Mucosa of gallbladder (tissue), 1 donor: ENCODE results near the gene MTCL1. TPM values are rescaled to one million over a fixed set of nuclear protein-coding genes. Genes with fewer than 3 reads are reported as not detected.

Experiments used
- DNase-seq: peaks from one replicate; pipeline ENCODE4 v3.0.0-alpha.2; 2020; ENCODE audit warnings: low spot score
- total RNA-seq: library from RNA; stranded (reverse); gene quantifications from one replicate; pipeline ENCODE4 v1.2.1, GENCODE V29; 2021
- donor health status: DM: no; HTN: no; CAD: no.

MTCL1 gene
- total RNA-seq, 1 donor from 2014 or later = 182 TPM

DNA sequence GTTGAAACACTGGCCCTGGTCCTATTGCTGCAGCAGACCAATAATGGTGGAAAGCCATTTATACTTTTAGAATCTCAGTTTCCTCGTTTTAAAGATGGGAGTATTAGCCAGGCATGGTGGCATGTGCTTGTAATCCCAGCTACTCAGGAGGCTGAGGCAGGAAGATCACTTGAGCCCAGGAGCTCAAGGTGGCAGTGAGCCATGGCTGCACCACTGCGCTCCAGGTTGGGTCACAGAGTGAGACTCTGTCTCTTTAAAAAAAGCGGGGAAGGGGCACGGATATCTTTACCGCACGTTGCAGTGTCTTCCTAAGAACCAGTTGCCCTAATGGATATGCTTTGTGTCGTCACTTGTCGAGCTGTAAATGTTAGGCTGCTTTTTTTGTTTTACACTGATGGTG, 8.3 kb downstream of the MTCL1 start:
- DNase-seq = no peak

DNA sequence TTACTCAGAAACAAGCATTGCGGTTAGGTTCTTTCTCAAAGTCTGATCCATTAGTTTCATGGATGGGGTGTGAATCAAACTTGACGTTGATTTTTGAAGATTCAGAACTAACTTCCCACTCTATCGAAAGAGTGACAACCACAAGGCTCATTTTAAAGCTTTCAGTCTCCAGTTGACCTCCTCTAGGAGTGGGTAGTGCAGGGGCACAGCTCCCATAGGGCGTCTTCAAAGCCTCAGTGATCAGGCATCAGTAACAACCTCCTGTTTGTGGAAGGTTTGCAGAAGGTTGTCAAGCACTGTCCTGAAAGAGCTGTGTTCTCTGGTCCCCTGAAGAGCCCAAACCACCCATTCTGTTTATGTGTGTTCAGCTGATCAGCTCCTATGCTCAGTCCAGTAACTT, 10.2 kb downstream of the MTCL1 start:
- no peak for DNase-seq

DNA sequence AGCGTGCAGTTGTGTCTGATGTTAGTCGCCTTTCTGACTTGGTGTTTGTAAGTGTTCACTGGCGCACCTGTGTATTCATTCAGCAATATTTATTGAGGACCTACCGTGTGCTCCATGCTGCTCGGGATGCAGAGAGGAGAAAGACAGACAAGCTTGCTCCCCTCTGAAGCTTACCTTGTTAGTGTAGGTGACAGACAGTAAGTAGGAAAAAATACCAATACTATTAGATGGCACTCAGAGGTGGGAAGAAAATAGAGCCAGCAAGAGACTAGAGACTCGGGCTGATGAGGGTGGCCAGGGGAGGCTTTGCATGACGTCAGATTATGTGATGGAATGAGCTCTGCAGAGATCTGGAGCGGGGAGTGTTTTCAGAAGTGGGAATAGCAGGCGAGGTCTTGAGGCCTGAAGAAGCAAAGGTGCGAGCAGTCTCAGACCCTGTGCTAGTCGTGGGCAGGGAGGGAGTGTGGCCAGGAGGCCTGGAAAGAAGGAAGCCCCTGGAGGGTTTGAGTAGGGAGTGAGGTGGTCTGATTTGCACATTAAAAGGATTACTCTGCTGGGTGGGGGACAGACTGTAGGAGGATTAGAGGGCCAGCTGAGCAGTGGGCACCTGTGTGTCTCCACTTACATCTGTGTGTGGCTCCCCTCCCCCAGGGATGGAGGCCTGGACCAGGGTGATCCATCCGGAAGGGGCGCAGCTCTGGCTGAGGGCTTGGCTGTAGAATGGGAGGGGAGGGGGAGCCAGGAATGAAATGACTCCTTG, 11.8 kb downstream of the MTCL1 start:
- no peak for DNase-seq

DNA sequence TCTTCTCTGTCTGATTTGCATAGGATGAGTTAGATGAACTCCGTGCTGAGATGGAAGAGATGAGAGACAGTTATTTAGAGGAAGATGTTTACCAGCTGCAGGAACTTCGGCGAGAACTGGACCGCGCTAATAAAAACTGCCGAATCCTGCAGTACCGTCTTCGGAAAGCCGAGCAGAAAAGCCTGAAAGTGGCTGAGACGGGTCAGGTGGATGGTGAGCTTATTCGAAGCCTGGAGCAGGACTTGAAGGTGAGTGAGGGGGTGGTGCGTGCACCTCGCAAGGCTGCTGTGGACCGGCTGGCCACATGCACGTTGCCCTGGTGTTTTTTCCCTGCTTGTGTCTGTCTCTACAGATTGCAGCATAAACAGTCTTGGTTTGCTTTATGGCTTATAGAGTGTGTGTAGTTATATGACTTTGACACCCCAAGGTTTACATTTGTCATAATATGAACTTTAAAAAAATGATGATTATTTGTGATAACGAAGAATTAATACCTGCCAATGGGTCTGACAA, 13.1 kb downstream of the MTCL1 start:
- no peak for DNase-seq

DNA sequence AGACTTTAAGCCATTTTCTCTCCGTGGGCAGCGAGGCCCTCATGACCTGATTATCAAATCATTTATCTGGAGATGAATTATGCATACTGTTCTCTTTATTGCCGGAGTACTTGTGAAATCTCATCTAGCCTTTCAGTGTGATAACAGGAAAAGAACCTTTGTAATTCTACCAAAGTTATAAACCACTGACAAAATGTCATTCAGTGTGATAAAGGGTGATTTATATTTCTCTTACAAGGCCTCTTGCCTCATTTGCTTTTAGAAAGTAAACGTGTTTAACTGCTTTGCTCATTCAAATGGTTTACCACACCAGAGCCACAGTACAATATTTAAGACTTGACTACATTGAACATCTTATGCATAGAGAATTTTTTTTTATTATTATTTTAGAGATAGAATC, 13.8 kb downstream of the MTCL1 start:
- no peak for DNase-seq

- no peak for DNase-seq
Measured at GRCh38 chr18:8720141-8720540, 14.8 kb downstream of the MTCL1 start.

DNA sequence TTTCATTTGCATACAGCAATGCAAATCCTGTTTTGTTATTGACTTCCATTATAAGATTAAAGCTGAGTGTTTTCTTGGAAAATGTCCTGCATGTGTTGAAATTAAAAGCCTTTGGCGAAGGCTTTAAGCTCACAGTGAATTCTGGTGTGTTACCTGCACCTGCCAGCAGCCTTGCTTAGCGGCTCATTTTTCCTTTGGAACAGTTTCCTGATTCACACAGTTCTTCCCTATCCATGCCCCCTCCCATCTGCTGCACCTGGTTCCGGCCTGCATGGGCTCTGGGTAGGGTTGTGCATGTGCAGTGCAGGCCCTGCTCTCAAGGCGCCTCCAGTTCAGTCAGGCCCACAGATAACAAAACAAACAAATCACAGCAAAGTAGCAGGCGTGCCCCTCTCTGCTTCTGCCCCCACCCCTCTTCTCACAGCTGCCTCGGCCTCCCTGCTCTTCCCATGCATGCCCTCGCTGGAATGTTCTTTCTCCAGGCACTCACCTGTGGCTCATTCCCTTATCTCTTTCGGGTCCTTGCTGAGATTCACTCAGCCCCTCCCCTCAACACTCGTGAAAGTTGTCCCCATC, 15.8 kb downstream of the MTCL1 start:
- DNase-seq = no peak

- peak; percentile 52 for DNase-seq
Measured at GRCh38 chr18:8721716-8722115, 16.4 kb downstream of the MTCL1 start.

- peak; percentile 35 for DNase-seq
Measured at GRCh38 chr18:8722946-8723820, 17.8 kb downstream of the MTCL1 start.

- no peak for DNase-seq
Measured at GRCh38 chr18:8724452-8724851, 19.1 kb downstream of the MTCL1 start.

DNA sequence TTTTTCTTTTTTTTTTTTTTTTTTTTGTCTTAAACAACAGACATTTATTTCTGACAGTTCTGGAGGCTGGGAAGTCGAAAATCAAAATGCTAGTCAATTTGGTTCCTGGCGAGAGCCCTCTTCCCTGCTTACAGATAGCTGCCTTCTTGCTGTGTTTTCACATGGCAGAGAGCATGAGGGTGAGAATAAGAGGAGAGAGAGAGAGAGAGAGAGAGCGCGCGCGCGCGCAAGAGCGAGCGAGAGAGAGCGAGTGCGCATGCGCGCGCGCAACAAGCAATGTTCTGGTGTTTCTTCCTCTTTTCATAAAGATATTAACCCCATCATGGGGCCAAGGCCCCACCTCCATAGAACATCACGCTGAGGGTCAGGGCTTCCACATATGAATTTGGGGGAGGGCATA, 20.9 kb downstream of the MTCL1 start:
- DNase-seq = no peak

DNA sequence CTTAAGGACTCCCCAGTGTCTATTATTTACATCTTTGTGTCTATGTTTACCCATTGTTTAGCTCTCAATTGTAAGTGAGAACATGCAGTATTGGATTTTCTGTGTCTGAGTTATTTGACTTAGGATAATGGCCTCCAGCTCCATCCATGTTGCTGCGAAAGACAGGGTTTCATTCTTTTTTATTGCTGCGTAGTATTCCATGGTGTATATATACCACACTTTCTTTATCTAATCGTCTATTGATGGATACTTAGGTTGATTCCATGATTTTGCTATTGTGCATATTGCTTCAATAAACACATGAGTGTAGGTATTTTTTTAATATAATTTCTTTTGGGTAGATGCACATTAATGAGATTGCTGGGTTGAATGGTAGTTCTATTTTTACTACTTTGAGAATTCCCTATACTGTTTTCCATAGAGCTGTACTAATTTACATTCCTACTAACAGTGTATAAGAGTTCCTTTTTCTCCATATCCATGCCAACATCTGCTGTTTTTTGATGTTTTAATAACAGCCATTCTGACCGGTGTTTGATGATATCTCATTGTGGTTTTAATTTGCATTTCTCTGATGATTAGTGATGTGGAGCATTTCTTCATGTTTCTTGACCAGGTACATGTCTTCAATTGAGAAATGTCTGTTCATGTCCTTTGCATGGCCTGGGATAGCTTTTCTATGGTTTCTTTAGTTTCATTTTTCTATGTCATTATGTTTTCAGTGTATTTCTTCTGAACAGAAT, 21.8 kb downstream of the MTCL1 start:
- DNase-seq = no peak

DNA sequence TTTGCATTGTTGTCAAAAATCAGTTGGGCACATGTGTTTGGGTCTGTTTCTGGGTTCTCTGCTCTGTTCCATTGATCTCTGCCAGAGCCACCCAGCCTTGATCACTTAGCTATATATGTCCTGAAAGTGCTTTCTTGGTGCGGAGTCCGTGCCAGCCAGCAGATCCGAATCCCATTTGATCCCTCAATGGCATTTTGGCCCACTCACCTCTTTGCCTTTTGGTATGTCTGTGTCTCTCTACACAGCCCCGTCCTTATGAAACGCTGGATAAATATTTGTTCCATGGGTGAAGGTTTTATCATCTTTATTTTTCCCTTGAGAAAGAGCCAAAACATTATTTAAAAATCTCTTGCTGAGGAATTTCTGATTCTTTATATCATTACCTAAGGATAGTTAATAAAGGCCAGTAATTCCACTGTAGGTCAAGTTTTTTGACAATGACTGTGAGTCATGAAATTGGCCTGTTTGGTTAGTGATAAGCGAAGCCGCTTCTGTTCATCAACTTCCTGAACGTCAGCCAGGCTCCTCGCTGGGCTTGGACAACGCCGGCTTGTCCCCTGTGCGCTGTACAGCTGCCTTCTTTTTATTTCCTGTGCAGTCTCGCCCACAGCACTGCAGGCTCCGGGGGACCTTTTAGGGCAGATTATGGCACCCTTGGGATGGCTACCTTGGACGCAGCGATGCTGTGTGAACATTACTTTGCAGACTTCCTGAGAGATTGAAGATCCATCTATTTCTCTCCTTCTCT, 24.9 kb downstream of the MTCL1 start:
- peak; percentile 86 for DNase-seq

- peak; percentile 80 for DNase-seq
Measured at GRCh38 chr18:8732442-8733360, 27.3 kb downstream of the MTCL1 start.

DNA sequence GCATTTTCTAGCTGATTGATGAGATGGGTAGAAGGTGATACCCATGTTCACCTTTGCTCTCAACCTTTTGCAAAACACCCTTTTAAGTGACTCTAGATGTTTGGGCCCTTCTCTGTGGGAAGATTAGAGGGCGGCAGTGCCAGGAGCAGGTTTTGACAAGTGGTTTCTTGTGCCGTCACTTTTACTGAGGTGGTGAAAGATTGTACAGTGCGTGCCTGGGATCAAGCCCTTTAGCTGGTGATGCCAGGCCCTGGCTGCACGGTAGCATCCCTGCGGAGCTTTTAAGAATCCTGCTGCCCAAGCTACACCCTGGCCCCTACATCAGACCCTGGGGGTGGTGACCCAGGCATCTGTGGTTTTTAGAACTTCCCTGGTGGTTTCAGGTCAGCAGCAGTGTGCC, 29.1 kb downstream of the MTCL1 start:
- DNase-seq = no peak

GRCh38 chr18:8735274-8735673, 29.9 kb downstream of the MTCL1 start:
- no peak for DNase-seq

GRCh38 chr18:8741117-8741516, 35.8 kb downstream of the MTCL1 start:
- no peak for DNase-seq

DNA sequence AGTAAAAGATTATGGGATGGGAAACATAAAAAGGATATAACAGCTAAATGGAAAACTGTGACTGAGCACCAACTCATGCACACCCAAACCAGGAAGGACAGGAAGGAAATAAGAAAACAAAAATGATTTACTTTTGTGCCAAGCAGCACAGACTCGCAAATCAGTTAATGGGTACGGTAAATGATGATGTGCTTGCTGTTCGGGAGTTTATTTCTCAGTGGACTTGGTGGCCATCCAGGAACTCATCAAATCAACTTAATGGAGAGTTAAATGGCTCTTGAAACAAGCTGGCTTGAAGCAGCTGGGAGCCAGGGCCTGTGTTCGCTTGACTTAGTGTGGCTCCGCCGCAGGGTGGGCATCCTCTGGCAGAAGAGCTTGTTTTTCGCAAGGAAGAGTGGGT, 36.2 kb downstream of the MTCL1 start:
- no peak for DNase-seq

DNA sequence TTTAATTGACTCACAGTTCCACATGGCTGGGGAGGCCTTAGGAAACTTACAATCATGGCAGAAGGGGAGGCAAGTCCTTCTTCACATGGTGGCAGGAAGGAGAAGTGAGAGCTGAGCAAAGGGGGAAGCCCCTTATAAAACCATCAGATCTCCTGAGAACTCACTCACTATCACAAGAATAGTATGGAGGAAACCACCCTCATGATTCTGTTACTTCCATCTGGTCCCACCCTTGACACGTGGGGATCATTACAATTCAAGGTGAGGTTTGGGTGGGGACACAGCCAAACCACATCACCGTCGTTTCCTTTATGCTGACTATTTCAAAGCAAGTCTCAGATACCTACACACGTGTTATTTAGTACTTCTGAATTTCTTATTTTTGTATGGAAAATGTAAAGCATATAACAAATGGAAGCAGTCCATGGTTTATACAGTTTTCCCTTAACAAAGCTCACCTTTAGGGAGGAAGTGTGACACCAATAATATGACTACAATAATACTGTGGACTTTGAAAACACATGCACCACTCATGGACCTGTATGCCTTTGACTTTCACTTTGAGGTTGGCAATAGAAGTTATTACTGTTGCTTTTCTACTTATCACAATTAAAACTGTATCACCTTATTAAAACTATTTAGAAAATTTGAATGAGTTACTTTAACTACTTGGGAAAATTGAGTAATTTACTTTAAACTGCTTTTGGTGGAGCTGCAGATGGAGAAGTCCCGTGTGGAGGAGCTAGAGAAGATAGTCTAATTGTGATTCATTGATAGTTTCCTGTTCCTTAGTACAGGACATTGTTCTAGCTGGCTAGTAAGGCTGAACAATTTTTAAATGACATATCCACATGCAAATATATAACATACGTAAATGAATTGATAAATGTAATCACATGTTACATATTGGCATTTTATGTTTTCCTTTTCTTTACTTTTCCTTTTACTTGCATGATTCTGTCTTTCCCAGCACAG, 37.3 kb downstream of the MTCL1 start:
- DNase-seq = no peak
